Urinary bladder (tissue), 2 donors: ENCODE data around the gene OXGR1. TPM values are rescaled to one million over a fixed set of nuclear protein-coding genes. Genes with fewer than 3 reads are reported as not detected.

Experiments used
- polyA plus RNA-seq: library from polyadenylated mRNA; stranded (reverse); fragments of 200-250 nt; gene quantifications from one replicate; pipeline ENCODE4 v1.2.3, GENCODE V29; 2013
- small RNA-seq: library from RNA; depleted of rRNA; stranded (forward); fragments of <200 nt; gene quantifications from one replicate; pipeline ENCODE3, GENCODE V24; 2014
- total RNA-seq: library from RNA; depleted of rRNA; stranded (reverse); fragments of >200 nt; gene quantifications from one replicate; pipeline ENCODE4 v1.2.3, GENCODE V29; 2014
- donor health status: healthy.

Gene OXGR1
- total and polyA plus RNA-seq, 2 donors, result 0.51 to 1.1 TPM

Small RNA genes lying within 50 kb of the gene (small RNA-seq; reads per million reads assigned to genes)
- not detected for gene RN7SKP7

Other genes with a start within 250 kb of the OXGR1 start
- 139 TPM for gene MBNL2, start 227.9 kb upstream of the OXGR1 start, total RNA-seq
- gene MBNL2, start 227.9 kb upstream of the OXGR1 start, polyA plus RNA-seq, result 33.3 TPM